Lower lobe of right lung (tissue), 2 donors: ENCODE measurements around the gene ABCC3. TPM values are rescaled to one million over a fixed set of nuclear protein-coding genes. Genes with fewer than 3 reads are reported as not detected.

Source experiments
- ATAC-seq, 2 donors: fragments of 200-7000 bp; cut with Tn5 transposase; one replicate each; pipeline ENCODE4 v1.9.1; 2020 to 2022; ENCODE audit warnings: mild to moderate bottlenecking in 2 of 2, moderate library complexity in 2 of 2
- DNase-seq: peaks from one replicate; pipeline ENCODE4 v3.0.0-alpha.2; 2020
- H3K27ac ChIP-seq: fragments of 200-600 bp; one replicate; pipeline ENCODE4 v1.8.0; 2022
- H3K27me3 ChIP-seq: fragments of 200-600 bp; one replicate; pipeline ENCODE4 v1.8.0; 2022; ENCODE audit warnings: low read depth
- H3K36me3 ChIP-seq: fragments of 200-600 bp; one replicate; pipeline ENCODE4 v1.8.0; 2022; ENCODE audit warnings: mild to moderate bottlenecking
- H3K4me1 ChIP-seq: fragments of 200-600 bp; one replicate; pipeline ENCODE4 v1.8.0; 2022
- H3K4me3 ChIP-seq: fragments of 200-600 bp; one replicate; pipeline ENCODE4 v1.8.0; 2022; ENCODE audit warnings: mild to moderate bottlenecking
- H3K9me3 ChIP-seq: fragments of 200-600 bp; one replicate; pipeline ENCODE4 v1.8.0; 2022
- CTCF ChIP-seq: fragments of 200-600 bp; IDR thresholded peaks from one replicate; pipeline ENCODE4 v1.8.0; 2022; ENCODE audit warnings: antibody characterized with exemption, mild to moderate bottlenecking
- intact Hi-C: fragments of 100-400 bp; cut with DNase I; formaldehyde crosslinking; loops from one replicate; pipeline ENCODE4 v1.11.0; 2022
- total RNA-seq: library from RNA; stranded (reverse); fragmentation: NEBNext Ultra II Directional; extraction: Animal tissue kit (Norgen Biotek cat#: 25700); gene quantifications from one replicate; pipeline ENCODE4 v1.2.1, GENCODE V29; 2021
- donor health status: DM: no; HTN: yes; CAD: no; lungs with severe emphysema.

The ABCC3 gene
- total RNA-seq, 1 donor from 2014 or later: 41.7 TPM

GRCh38 chr17:50627036-50627781, 7.5 kb upstream of the ABCC3 start:
- TF ChIP-seq CTCF: no peak
- H3K27ac ChIP-seq: no peak overlapping the region
- H3K27me3 ChIP-seq: peaks cover 51% of the 10 kb centered on the region
- H3K4me3 ChIP-seq: no peak overlapping the region
- no peak for ATAC-seq
- no peaks in the 10 kb centered on the region for H3K9me3 ChIP-seq
- H3K4me1 ChIP-seq: peaks cover 20% of the 10 kb centered on the region
- no peaks in the 10 kb centered on the region for H3K36me3 ChIP-seq
- intact Hi-C loops: no loop called here
- DNase-seq: no peak

GRCh38 chr17:50627782-50628601, 6.7 kb upstream of the ABCC3 start:
- TF ChIP-seq CTCF: no peak
- Histone ChIP-seq H3K4me3 (no peak overlapping the region), H3K4me1 (peaks cover 20% of the 10 kb centered on the region), H3K9me3 (no peaks in the 10 kb centered on the region), H3K36me3 (no peaks in the 10 kb centered on the region), H3K27ac (no peak overlapping the region), H3K27me3 (peaks cover 51% of the 10 kb centered on the region)
- intact Hi-C loops: no loop called here
- DNase-seq: no peak
- ATAC-seq: peak; percentile 11 to 14

- Histone ChIP-seq H3K4me3 (no peak overlapping the region), H3K27ac (no peak overlapping the region), H3K4me1 (peaks cover 29% of the 10 kb centered on the region), H3K9me3 (no peaks in the 10 kb centered on the region), H3K27me3 (peaks cover 59% of the 10 kb centered on the region), H3K36me3 (no peaks in the 10 kb centered on the region)
- DNase-seq (no peak), ATAC-seq (no peak)
- no peak for TF ChIP-seq CTCF
- intact Hi-C loops: no loop called here
Measured at GRCh38 chr17:50629902-50630301, 4.8 kb upstream of the ABCC3 start.

- no peaks in the 10 kb centered on the region for H3K36me3 ChIP-seq
- no peaks in the 10 kb centered on the region for H3K9me3 ChIP-seq
- TF ChIP-seq CTCF: peak; percentile 79
- no peak overlapping the region for H3K4me3 ChIP-seq
- peak; percentile 74 for DNase-seq
- H3K4me1 ChIP-seq: peaks cover 32% of the 10 kb centered on the region
- intact Hi-C loops: no loop called here
- H3K27me3 ChIP-seq: peaks cover 65% of the 10 kb centered on the region
- no peak overlapping the region for H3K27ac ChIP-seq
- peak; percentile 74 to 76 for ATAC-seq
Measured at GRCh38 chr17:50630524-50631194, 4.0 kb upstream of the ABCC3 start.

- TF ChIP-seq CTCF: no peak
- DNase-seq (no peak), ATAC-seq (no peak)
- Histone ChIP-seq H3K27me3 (peaks cover 60% of the 10 kb centered on the region), H3K27ac (no peak overlapping the region), H3K4me1 (peaks cover 35% of the 10 kb centered on the region), H3K4me3 (no peak overlapping the region), H3K36me3 (no peaks in the 10 kb centered on the region), H3K9me3 (no peaks in the 10 kb centered on the region)
- intact Hi-C loops: no loop called here
Measured at GRCh38 chr17:50631195-50631907, 3.3 kb upstream of the ABCC3 start.
